DOHH2 (cell line): ENCODE data around the gene STUM.

ENCODE experiments used
- CTCF ChIP-seq: fragments of 200-600 bp; sonication (generic); IDR thresholded peaks from one replicate; pipeline ENCODE4 v1.5.1; 2014; ENCODE audit warnings: antibody characterized with exemption, mild to moderate bottlenecking, low read depth, low read length; ENCODE audit not compliant: poor library complexity, severe bottlenecking
- EZH2phosphoT487 ChIP-seq: fragments of 200-600 bp; sonication (generic); IDR thresholded peaks from 2 replicates; pipeline ENCODE4 v1.6.1; 2017; ENCODE audit warnings: borderline replicate concordance, mild to moderate bottlenecking, antibody characterized with exemption, low read length, moderate library complexity, mixed read lengths

- TF ChIP-seq CTCF (no peak), EZH2phosphoT487 (peak; percentile 99)
Measured at GRCh38 chr1:226549094-226549936, 751 bp downstream of the STUM start.
